ENCODE measurements around the gene ZNF263.

ZNF263 gene

DNA sequence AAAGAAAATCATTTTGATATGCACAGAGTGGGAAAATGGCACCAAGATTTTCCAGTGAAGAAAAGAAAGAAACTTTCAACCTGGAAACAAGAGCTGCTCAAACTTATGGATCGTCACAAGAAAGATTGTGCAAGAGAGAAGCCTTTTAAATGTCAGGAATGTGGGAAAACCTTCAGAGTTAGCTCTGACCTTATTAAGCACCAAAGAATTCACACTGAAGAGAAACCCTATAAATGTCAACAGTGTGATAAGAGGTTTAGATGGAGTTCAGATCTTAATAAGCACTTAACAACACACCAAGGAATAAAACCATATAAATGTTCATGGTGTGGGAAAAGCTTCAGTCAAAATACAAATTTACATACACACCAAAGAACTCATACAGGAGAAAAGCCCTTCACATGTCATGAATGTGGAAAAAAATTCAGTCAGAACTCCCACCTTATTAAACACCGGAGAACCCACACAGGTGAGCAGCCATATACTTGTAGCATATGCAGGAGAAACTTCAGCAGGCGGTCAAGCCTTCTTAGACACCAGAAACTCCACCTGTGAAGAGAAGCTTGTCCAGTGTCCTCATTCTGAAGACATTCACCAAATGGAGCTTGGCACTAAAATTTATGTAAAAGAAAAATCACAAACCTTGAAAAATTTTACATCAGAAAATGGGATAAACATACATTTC lies 34.2 kb downstream of the ZNF263 start:
- DNase-seq (ENCODE audit: low read depth in 1 of 2, low spot score in 1 of 2) = no peak

DNA sequence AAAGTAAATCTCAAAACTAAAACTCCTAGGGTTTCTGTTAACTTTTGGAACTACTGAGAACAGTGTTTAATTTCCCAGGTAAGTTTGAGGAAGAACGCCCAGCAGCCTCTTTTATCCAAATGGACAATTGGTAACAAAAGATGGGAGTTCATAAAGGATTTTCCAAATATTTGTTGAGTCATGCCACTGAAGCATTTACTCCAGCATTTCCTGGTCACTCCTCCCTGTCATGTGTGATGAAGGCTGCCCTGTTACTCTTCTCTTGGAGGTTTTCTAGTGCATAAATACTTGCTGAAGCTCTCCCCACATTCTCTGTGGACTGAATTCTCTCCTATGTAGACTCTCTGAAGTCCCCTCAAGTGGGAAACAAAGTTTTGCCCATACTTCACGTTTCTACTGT lies 38.5 kb downstream of the ZNF263 start:
- no peak for DNase-seq (ENCODE audit: low read depth in 1 of 2, low spot score in 1 of 2)

DNA sequence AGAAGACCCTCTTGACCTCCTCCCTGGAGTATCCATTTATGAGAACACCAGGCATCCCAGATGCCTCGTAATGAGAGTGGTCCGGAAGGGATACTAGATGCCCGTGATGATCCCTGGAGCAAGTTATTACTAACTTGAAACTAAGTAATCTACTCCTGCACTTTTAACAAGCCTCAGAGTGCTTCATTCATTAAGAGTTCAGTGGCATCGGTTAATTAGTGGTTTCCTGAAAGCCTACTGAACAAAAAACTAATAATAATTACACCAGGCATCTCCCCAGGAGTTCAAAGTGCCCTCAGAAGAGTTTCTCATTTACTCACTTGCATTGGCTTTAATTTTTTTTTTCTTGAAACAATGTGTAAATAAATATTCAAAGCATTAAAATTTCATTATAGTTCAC lies 44.2 kb downstream of the ZNF263 start:
- no peak for DNase-seq (ENCODE audit: low read depth in 1 of 2, low spot score in 1 of 2)

GRCh38 chr16:3328104-3328503 lies 44.8 kb downstream of the ZNF263 start:
- DNase-seq (ENCODE audit: low read depth in 1 of 2, low spot score in 1 of 2) = no peak

DNA sequence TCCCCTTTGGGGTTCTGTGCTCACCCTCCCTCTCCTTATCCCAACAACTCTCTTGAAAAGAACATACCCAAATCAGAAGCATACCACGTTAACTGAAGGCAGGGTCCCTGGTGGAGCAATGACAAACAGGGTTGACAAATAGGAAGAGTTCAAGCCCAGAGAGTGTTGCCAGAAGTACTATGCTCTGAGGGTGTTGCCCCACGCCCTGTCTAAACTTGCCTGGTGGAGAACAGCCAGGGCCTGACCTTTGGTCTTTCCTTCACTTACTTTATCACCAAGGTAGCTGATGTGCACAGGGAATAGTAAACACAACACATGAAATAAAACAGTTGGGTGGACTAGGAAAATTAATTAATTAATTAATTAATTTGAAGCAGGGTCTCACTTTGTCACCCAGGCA lies 45.4 kb downstream of the ZNF263 start:
- no peak for DNase-seq (ENCODE audit: low read depth in 1 of 2, low spot score in 1 of 2)

Measured in activated CD4-positive, alpha-beta T cell treated with anti-CD3 and anti-CD28 coated beads, Interleukin-2, amount 50 U/mL, for 24 hours (primary cell).